Stimulated activated CD8-positive, alpha-beta memory T cell treated with anti-CD3 and anti-CD28 coated beads, Interleukin-2, amount 100 ng/mL, for 1 hour (primary cell): ENCODE data around the gene GABPB2.

ENCODE experiments used
- DNase-seq, 2 donors: peaks; one replicate each; pipeline ENCODE4 v3.0.0-alpha.2; 2020; ENCODE audit warnings: low read depth in 2 of 2

Gene GABPB2

GRCh38 chr1:151133018-151133806 lies 62.7 kb downstream of the GABPB2 start:
- no peak for DNase-seq

GRCh38 chr1:151134396-151134795 lies 63.8 kb downstream of the GABPB2 start:
- DNase-seq = no peak

- no peak for DNase-seq
Measured at GRCh38 chr1:151134991-151135390, 64.4 kb downstream of the GABPB2 start.

- DNase-seq = no peak
Measured at GRCh38 chr1:151135433-151136385, 65.1 kb downstream of the GABPB2 start.

- DNase-seq = no peak
Measured at GRCh38 chr1:151137789-151138188, 67.2 kb downstream of the GABPB2 start.

- DNase-seq = no peak
Measured at GRCh38 chr1:151142411-151143056, 72.0 kb downstream of the GABPB2 start.

- DNase-seq = no peak
Measured at GRCh38 chr1:151143057-151143435, 72.5 kb downstream of the GABPB2 start.

GRCh38 chr1:151143986-151144385 lies 73.4 kb downstream of the GABPB2 start:
- no peak for DNase-seq

- no peak for DNase-seq
Measured at GRCh38 chr1:151144474-151145303, 74.1 kb downstream of the GABPB2 start.

GRCh38 chr1:151145304-151146071 lies 74.9 kb downstream of the GABPB2 start:
- no peak for DNase-seq

GRCh38 chr1:151146072-151146411 lies 75.5 kb downstream of the GABPB2 start:
- DNase-seq = no peak

- DNase-seq = peak; percentile 68 to 79
Measured at GRCh38 chr1:151146412-151147131, 76.0 kb downstream of the GABPB2 start, which contains the start of gene SEMA6C. Gene SEMA6C (minus strand): TSS chr1:151146631. CDS start chr1:151142621, 4,010 bp downstream.

- DNase-seq = no peak
Measured at GRCh38 chr1:151147132-151147503, 76.6 kb downstream of the GABPB2 start.

- no peak for DNase-seq
Measured at GRCh38 chr1:151147665-151148064, 77.1 kb downstream of the GABPB2 start.

GRCh38 chr1:151156515-151156819 lies 85.9 kb downstream of the GABPB2 start, which contains the start of gene TNFAIP8L2:
Gene TNFAIP8L2 (plus strand): TSS chr1:151156649. CDS start chr1:151158698, 2,049 bp downstream.
- DNase-seq = peak; percentile 45 to 66

- DNase-seq = peak in 1 of 2 donors; percentile 39
Measured at GRCh38 chr1:151157067-151157531, 86.5 kb downstream of the GABPB2 start.

- no peak for DNase-seq
Measured at GRCh38 chr1:151158326-151158725, 87.8 kb downstream of the GABPB2 start.

GRCh38 chr1:151158751-151159251 lies 88.2 kb downstream of the GABPB2 start:
- DNase-seq = no peak

GRCh38 chr1:151159373-151159772 lies 88.8 kb downstream of the GABPB2 start:
- no peak for DNase-seq
